ENCODE measurements around the gene FYB1.

FYB1 gene

GRCh38 chr5:39138892-39139291 lies 80.5 kb downstream of the FYB1 start:
- TF ChIP-seq CTCF (IDR thresholded peaks at IDR 0.05; ENCODE audit: low read depth, low read length, missing control alignments) = no peak
- no peak overlapping the region for H3K4me3 ChIP-seq (ENCODE audit: low read depth, low read length)
- DNase-seq (ENCODE audit: low read depth) = no peak

- no peak overlapping the region for H3K4me3 ChIP-seq (ENCODE audit: low read depth, low read length)
- no peak for DNase-seq (ENCODE audit: low read depth)
- no peak for TF ChIP-seq CTCF (IDR thresholded peaks at IDR 0.05; ENCODE audit: low read depth, low read length, missing control alignments)
Measured at GRCh38 chr5:39137819-39138451, 81.4 kb downstream of the FYB1 start.

GRCh38 chr5:39137391-39137790 lies 82.0 kb downstream of the FYB1 start:
- no peak overlapping the region for H3K4me3 ChIP-seq (ENCODE audit: low read depth, low read length)
- TF ChIP-seq CTCF (IDR thresholded peaks at IDR 0.05; ENCODE audit: low read depth, low read length, missing control alignments) = no peak
- no peak for DNase-seq (ENCODE audit: low read depth)

- TF ChIP-seq CTCF (IDR thresholded peaks at IDR 0.05; ENCODE audit: low read depth, low read length, missing control alignments) = no peak
- DNase-seq (ENCODE audit: low read depth) = no peak
- no peak overlapping the region for H3K4me3 ChIP-seq (ENCODE audit: low read depth, low read length)
Measured at GRCh38 chr5:39132792-39133191, 86.6 kb downstream of the FYB1 start.

GRCh38 chr5:39132128-39132447 lies 87.3 kb downstream of the FYB1 start:
- no peak overlapping the region for H3K4me3 ChIP-seq (ENCODE audit: low read depth, low read length)
- DNase-seq (ENCODE audit: low read depth) = no peak
- no peak for TF ChIP-seq CTCF (IDR thresholded peaks at IDR 0.05; ENCODE audit: low read depth, low read length, missing control alignments)

- H3K4me3 ChIP-seq (ENCODE audit: low read depth, low read length) = no peak overlapping the region
- DNase-seq (ENCODE audit: low read depth) = no peak
- TF ChIP-seq CTCF (IDR thresholded peaks at IDR 0.05; ENCODE audit: low read depth, low read length, missing control alignments) = no peak
Measured at GRCh38 chr5:39131210-39132127, 87.9 kb downstream of the FYB1 start.

Measured in GM12864 (cell line).